Measurements from ENCODE around the gene PEAR1.

Gene PEAR1

DNA sequence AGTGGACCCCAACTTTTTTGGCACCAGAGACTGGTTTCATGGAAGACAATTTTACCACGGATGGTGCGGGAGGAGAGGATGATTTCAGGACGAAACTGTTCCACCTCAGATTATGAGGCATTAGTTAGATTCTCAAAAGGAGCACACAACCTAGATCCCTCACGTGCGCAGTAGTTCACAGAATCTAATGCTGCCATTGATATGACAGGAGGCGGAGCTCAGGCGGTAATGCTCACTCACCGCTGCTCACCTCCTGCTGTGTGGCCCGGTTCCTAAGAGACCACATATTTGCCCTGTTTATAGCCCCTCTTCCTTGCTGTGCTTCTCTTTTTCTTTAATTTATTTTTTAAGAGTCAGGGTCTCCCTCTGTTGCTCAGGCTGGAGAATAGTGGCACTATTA is 28.3 kb upstream of the PEAR1 start:
- H3K4me3 ChIP-seq (ENCODE audit: low read depth, low read length): no peak overlapping the region
- DNase-seq (ENCODE audit: low read depth): no peak
- TF ChIP-seq, protein P1, sequence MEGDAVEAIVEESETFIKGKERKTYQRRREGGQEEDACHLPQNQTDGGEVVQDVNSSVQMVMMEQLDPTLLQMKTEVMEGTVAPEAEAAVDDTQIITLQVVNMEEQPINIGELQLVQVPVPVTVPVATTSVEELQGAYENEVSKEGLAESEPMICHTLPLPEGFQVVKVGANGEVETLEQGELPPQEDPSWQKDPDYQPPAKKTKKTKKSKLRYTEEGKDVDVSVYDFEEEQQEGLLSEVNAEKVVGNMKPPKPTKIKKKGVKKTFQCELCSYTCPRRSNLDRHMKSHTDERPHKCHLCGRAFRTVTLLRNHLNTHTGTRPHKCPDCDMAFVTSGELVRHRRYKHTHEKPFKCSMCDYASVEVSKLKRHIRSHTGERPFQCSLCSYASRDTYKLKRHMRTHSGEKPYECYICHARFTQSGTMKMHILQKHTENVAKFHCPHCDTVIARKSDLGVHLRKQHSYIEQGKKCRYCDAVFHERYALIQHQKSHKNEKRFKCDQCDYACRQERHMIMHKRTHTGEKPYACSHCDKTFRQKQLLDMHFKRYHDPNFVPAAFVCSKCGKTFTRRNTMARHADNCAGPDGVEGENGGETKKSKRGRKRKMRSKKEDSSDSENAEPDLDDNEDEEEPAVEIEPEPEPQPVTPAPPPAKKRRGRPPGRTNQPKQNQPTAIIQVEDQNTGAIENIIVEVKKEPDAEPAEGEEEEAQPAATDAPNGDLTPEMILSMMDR (conservative IDR thresholded peaks at IDR 0.05; ENCODE audit: low read depth, low read length): no peak

- H3K4me3 ChIP-seq (ENCODE audit: low read depth, low read length): no peak overlapping the region
- TF ChIP-seq, protein P1 (conservative IDR thresholded peaks at IDR 0.05; ENCODE audit: low read depth, low read length): no peak
- no peak for DNase-seq (ENCODE audit: low read depth)
Observed at GRCh38 chr1:156865865-156866248, 27.7 kb upstream of the PEAR1 start.

GRCh38 chr1:156866249-156866909 is 27.1 kb upstream of the PEAR1 start:
- DNase-seq (ENCODE audit: low read depth): no peak
- TF ChIP-seq, protein P1 (conservative IDR thresholded peaks at IDR 0.05; ENCODE audit: low read depth, low read length): no peak
- no peak overlapping the region for H3K4me3 ChIP-seq (ENCODE audit: low read depth, low read length)

DNA sequence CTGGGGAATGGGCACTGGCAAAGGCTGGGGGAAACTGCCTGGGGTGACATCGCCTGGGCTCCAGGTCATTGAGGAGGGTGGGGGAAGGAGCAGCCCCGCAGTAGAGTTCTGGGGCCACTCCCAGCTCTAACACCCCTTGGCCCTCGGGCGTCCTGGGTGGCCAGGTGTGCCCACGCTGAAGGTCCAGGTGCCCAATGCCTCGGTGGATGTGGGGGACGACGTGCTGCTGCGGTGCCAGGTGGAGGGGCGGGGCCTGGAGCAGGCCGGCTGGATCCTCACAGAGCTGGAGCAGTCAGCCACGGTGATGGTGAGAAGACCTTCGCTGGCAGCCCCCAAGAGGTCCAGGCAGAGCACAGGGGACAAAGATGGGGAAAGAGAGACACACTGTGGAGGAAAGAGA is 25.2 kb upstream of the PEAR1 start:
- TF ChIP-seq, protein P1 (conservative IDR thresholded peaks at IDR 0.05; ENCODE audit: low read depth, low read length): no peak
- no peak for DNase-seq (ENCODE audit: low read depth)
- H3K4me3 ChIP-seq (ENCODE audit: low read depth, low read length): no peak overlapping the region

GRCh38 chr1:156869455-156869854 is 24.1 kb upstream of the PEAR1 start:
- TF ChIP-seq, protein P1 (conservative IDR thresholded peaks at IDR 0.05; ENCODE audit: low read depth, low read length): no peak
- no peak for DNase-seq (ENCODE audit: low read depth)
- no peak overlapping the region for H3K4me3 ChIP-seq (ENCODE audit: low read depth, low read length)

DNA sequence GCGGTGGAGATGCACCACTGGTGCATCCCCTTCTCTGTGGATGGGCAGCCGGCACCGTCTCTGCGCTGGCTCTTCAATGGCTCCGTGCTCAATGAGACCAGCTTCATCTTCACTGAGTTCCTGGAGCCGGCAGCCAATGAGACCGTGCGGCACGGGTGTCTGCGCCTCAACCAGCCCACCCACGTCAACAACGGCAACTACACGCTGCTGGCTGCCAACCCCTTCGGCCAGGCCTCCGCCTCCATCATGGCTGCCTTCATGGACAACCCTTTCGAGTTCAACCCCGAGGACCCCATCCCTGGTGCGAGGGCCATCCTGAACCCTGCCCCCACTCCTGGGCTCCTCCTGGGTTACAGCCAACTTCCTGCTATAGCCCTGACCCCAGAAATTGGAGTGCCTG is 19.9 kb upstream of the PEAR1 start:
- H3K4me3 ChIP-seq (ENCODE audit: low read depth, low read length): no peak overlapping the region
- TF ChIP-seq, protein P1 (conservative IDR thresholded peaks at IDR 0.05; ENCODE audit: low read depth, low read length): no peak
- DNase-seq (ENCODE audit: low read depth): no peak

DNA sequence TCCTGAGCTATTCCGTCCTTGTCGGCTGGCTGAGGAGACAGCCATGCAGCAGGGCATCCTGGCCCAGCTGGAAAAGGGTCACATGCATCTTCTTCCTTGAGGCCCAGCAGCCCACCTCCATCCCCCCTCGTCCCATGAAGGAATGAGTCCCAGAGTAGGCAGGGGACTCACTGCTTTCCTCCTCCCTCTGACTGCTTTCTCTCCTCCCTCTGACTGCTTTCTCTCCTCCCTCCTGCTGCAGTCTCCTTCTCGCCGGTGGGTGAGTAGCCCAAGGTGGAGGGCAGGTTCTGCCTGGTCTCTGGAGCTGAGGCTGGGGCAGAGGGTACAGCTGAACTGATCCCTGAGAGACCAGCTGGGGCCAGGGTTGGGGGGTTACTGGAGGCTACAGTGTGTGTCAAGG is 19.4 kb upstream of the PEAR1 start:
- DNase-seq (ENCODE audit: low read depth): no peak
- TF ChIP-seq, protein P1 (conservative IDR thresholded peaks at IDR 0.05; ENCODE audit: low read depth, low read length): no peak
- no peak overlapping the region for H3K4me3 ChIP-seq (ENCODE audit: low read depth, low read length)
